ENCODE data around the gene HASPIN. TPM values are rescaled to one million over a fixed set of nuclear protein-coding genes. Genes with fewer than 3 reads are reported as not detected.

HASPIN gene
- total and polyA plus RNA-seq, 2 of the 13 experiments (the other 11 are each of a cell fraction or from before 2014, with no cell fraction given) = 2.7 to 8.1 TPM

DNA sequence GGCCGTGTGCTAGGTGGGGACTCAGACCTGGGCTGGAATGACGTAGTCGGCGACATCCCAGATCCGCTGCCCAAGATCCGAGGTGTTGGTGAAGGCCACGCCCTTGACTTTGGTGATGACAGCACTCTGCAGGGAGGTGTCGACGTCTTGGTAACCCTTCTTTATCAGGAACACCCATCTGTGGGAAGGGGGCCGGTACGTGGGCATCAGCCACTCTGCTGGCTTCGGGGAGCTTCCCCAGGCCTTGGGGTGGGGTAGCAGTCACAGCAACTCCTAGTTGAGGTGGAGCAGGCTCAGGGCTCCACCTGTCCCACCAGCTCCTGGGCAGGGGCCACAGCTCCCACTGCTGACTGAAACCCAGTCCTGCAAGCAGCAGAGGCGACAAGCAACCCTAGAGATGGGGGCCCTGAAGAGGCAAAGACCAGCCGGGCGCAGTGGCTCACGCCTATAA is 32.1 kb upstream of the HASPIN start (continued):
- TF ChIP-seq PHB2 (IDR thresholded peaks at IDR 0.05; ENCODE audit: partially characterized antibody) = no peak
- no peak for TF ChIP-seq NFKB2 (CRISPR knock-in tag; IDR thresholded peaks at IDR 0.05; ENCODE audit: borderline replicate concordance)
- TF ChIP-seq ZNF614 (CRISPR knock-in tag; IDR thresholded peaks at IDR 0.05; ENCODE audit: borderline replicate concordance) = no peak
- no peak for TF ChIP-seq MXI1 (IDR thresholded peaks at IDR 0.05; ENCODE audit: borderline replicate concordance, low read depth, low read length)
- TF ChIP-seq AGO1 (IDR thresholded peaks at IDR 0.05; ENCODE audit: low read depth, low read length, poor library complexity, severe bottlenecking) = no peak
- TF ChIP-seq ZNF687 (CRISPR knock-in tag; IDR thresholded peaks at IDR 0.05) = peak; percentile 9; the same call in 1 of the 2 replicates

DNA sequence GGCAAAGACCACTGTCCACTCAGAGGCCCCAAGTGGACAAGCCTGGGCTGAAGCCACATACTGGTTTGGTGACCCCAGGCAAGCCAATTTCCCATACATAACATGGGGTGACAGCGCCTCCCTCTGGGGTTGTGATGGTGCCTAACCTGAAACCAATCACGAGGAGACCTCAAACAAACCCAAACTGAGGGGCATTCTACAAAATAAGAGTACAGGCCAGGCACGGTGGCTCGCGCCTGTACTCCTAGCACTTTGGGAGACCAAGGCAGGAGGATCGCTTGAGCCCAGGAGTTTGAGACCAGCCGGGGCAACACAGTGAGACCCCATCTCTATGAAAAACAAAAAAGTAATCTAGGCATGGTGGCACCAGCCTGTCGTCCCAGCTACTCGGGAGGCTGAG is 31.4 kb upstream of the HASPIN start:
- Histone ChIP-seq H3K9me3 (ENCODE audit: low read length) (no peaks in the 10 kb centered on the region), H4K20me1 (ENCODE audit: insufficient read depth, low read length) (no peaks in the 10 kb centered on the region), H3K27ac (ENCODE audit: extremely low read length, insufficient read depth, low read length) (no peak overlapping the region), H3K9ac (ENCODE audit: insufficient read depth, low read depth, low read length) (no peak overlapping the region), H3K27me3 (ENCODE audit: control insufficient read depth in 1 of 2, insufficient read depth in 2 of 2, low read length in 2 of 2) (peaks cover 0 to 22% of the 10 kb centered on the region in 2 experiments; a peak in 2 of 5 replicates), H3K79me2 (ENCODE audit: insufficient read depth, low read length) (no peaks in the 10 kb centered on the region), H3K36me3 (replicated peaks in 1 of 2; ENCODE audit: control insufficient read depth in 1 of 2, insufficient read depth in 2 of 2, low read length in 2 of 2) (no peaks in the 10 kb centered on the region), H3K4me2 (ENCODE audit: low read depth, low read length) (no peak overlapping the region), H3K4me3 (replicated peaks in 1 of 3; ENCODE audit: insufficient read depth in 1 of 3, low read depth in 2 of 3, low read length in 3 of 3) (no peak overlapping the region), H3K4me1 (ENCODE audit: insufficient read depth, low read length) (peaks cover 17% of the 10 kb centered on the region), H2AFZ (ENCODE audit: low read length) (no peak overlapping the region)
- ATAC-seq (no peak), FAIRE-seq (no peak), DNase-seq (ENCODE audit: low spot score) (no peak)
- in situ Hi-C loops (cut with HindIII; ENCODE audit: extremely low pct_ligation_motif_present, low pct_unique_long_range_greater_than_20kb) = no loop called here
- TF ChIP-seq CTCF (CRISPR knock-in tag; IDR thresholded peaks at IDR 0.05) (peak; percentile 42), BCL6 (CRISPR knock-in tag; IDR thresholded peaks at IDR 0.05) (no peak), ZNF121 (CRISPR knock-in tag; IDR thresholded peaks at IDR 0.05) (peak; percentile 71), STAG1 (CRISPR knock-in tag; IDR thresholded peaks at IDR 0.05) (peak; percentile 27; the same call in 1 of the 2 replicates)
- no TSS peak for BruUV-seq (replicated peaks)
- 71% methylated on average over 9 of the region's 9 CpGs for WGBS (ENCODE audit: low lambda C conversion rate)
- CTCF ChIA-PET (ENCODE audit: low intra/inter-chr PET ratio, low total read pairs) = no interaction called here
- POLR2A ChIA-PET = no interaction called here
- intact Hi-C loops (cut with micrococcal nuclease; ENCODE audit: unreplicated experiment) = no loop called here

All from HepG2 (cell line).